AG09309 (cell line): ENCODE results near the gene SUPT7L.

ENCODE experiments used
- DNase-seq: peaks from one replicate; pipeline ENCODE4 v3.0.0-alpha.2; 2010; ENCODE audit warnings: low read depth
- H3K4me3 ChIP-seq: 2 replicates; pipeline ENCODE4 v1.5.1; 2011; ENCODE audit warnings: mild to moderate bottlenecking, low read depth, low read length, moderate library complexity; ENCODE audit not compliant: control insufficient read depth
- CTCF ChIP-seq: IDR thresholded peaks from 2 replicates; pipeline ENCODE4 v1.5.1; 2011; ENCODE audit warnings: mild to moderate bottlenecking, low read depth, low read length, inconsistent platforms; ENCODE audit not compliant: insufficient read depth, control insufficient read depth; ENCODE audit errors: missing control alignments

The SUPT7L gene

GRCh38 chr2:27709326-27709725, 45.9 kb upstream of the SUPT7L start:
- DNase-seq, result no peak
- no peak for TF ChIP-seq CTCF
- H3K4me3 ChIP-seq, result no peak overlapping the region

GRCh38 chr2:27708666-27709065, 45.3 kb upstream of the SUPT7L start:
- no peak for DNase-seq
- TF ChIP-seq CTCF, result no peak
- H3K4me3 ChIP-seq, result no peak overlapping the region

GRCh38 chr2:27708257-27708654, 44.8 kb upstream of the SUPT7L start:
- H3K4me3 ChIP-seq, result no peak overlapping the region
- DNase-seq, result no peak
- no peak for TF ChIP-seq CTCF

- no peak for TF ChIP-seq CTCF
- H3K4me3 ChIP-seq, result no peak overlapping the region
- no peak for DNase-seq
Measured at GRCh38 chr2:27707462-27708256, 44.2 kb upstream of the SUPT7L start.

GRCh38 chr2:27705851-27706622, 42.6 kb upstream of the SUPT7L start:
- no peak for TF ChIP-seq CTCF
- peak; percentile 86 for DNase-seq
- no peak overlapping the region for H3K4me3 ChIP-seq

- TF ChIP-seq CTCF, result no peak
- no peak overlapping the region for H3K4me3 ChIP-seq
- no peak for DNase-seq
Measured at GRCh38 chr2:27704342-27704876, 41.0 kb upstream of the SUPT7L start.
